NB4 (cell line): ENCODE data around the gene PDE4D.

Source experiments
- CTCF ChIP-seq: IDR thresholded peaks from one replicate; pipeline ENCODE4 v1.5.1; 2012; ENCODE audit warnings: low read depth, low read length
- MYC ChIP-seq: IDR thresholded peaks from 2 replicates; pipeline ENCODE4 v1.6.1; 2011; ENCODE audit warnings: low read depth, low read length
- POLR2A ChIP-seq: IDR thresholded peaks from 2 replicates; pipeline ENCODE4 v1.6.1; 2011; ENCODE audit warnings: mild to moderate bottlenecking; ENCODE audit not compliant: insufficient read length; ENCODE audit errors: extremely low read depth
- TF ChIP-seq, protein P1 (sequence below): IDR thresholded peaks from 2 replicates; pipeline ENCODE4 v1.6.1; 2011; ENCODE audit warnings: low read depth, low read length

DNA sequence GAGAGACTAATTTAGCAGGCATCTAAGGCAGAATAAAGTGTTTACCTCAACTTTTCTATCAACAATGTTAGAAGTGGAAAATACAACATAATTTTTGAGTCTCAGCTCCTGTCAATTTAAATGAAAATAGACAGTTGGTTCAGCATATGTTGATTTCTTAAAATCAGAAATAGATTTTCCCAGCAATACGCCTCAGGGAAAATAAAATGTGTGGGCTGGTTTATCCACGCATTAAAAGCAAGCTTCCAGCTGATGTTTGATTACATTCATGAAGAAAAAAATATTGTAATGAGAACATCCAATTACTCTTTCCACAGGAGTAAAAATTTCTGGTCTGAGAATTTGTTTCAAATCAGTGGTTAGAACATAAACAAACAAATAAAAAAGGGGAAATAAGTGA is 166.3 kb downstream of the PDE4D start:
- no peak for TF ChIP-seq CTCF
- TF ChIP-seq, protein P1, sequence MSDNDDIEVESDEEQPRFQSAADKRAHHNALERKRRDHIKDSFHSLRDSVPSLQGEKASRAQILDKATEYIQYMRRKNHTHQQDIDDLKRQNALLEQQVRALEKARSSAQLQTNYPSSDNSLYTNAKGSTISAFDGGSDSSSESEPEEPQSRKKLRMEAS = no peak
- TF ChIP-seq MYC = no peak
- no peak for TF ChIP-seq POLR2A
